GM19023 (cell line): Measurements from ENCODE around the gene ANO9.
"Not testable (repeated sequence)": the region's sequence is repeated elsewhere in the genome, so short reads cannot be mapped to it uniquely, and the experiment has no call there.

Experiments used
- ATAC-seq: cut with Tn5 transposase; IDR thresholded peaks from one replicate; pipeline ENCODE4 v1.9.1; 2021; ENCODE audit warnings: mild to moderate bottlenecking, moderate library complexity; ENCODE audit not compliant: unreplicated experiment

ANO9 gene

DNA sequence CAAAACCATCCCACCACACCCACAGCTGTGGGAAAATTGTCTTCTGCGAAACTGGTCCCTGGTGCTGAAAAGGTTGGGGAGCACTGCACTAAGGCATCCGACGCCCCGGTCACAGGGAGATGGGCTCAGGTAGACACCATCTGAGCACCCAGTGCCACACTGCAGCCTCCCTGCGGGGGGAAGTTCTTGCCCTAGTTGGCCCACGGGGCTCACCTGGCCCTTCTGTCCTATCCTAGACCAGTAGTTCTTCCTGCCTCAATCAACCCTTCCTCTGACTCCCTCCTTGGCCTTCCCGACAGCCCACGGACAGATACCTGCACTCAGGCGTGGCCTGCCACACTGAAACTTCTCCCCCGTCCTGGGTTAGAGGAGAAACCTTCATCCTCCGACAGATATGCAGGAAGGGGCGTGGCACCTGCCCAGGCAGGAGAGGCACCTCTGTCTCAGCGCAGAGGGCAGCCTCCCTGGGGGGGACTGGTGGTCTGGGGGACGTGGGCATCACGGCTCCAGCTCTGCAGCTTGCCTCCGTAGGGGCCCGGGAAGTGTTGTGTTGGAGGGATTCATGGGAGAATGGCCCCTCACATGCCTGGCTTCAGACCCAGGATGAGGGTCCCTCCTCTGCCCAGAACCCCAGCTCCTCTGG, 4.5 kb downstream of the ANO9 start:
- no peak for ATAC-seq

DNA sequence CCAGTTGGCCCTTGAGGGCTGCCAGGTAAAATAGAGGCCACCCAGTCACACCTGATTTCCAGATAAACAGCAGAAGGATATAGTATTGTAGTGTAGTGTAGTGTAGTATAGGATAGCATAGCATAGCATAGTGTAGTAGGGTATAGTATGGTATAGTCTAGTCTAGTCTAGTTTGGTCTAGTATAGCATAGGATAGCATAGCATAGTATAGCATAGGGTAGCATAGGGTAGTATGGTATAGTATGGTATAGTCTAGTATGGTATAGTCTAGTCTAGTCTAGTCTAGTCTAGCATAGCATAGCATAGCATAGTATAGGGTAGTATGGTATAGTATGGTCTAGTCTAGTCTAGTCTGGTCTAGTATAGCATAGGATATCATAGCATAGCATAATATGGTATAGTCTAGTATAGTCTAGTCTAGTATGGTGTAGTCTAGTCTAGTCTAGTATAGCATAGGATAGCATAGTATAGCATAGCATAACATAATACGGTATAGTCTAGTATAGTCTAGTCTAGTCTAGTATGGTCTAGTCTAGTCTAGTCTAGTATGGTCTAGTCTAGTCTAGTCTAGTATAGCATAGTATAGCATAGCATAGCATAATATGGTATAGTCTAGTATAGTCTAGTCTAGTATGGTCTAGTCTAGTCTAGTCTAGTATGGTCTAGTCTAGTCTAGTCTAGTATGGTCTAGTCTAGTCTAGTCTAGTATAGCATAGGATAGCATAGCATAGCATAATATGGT, 6.6 kb downstream of the ANO9 start:
- ATAC-seq, result not testable (repeated sequence)

DNA sequence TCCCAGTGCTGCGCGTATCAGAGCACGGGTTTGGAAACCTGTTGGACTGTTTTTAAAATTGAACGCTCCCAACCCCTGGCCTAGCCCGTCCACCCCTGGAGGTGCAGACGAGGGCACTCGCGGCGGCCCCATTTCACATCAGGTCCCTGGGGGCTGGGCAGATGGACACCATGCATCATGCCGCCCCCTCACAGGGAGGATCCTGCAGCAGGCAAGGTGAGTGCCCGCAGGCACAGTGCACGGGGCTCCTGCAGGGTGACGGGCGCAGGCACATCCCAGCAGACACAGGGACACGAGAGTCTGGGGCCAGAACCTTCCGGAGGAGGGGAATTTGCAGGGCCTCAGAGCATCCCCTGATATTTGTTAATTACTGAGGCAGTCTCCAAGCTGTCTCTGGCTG, 7.3 kb downstream of the ANO9 start:
- ATAC-seq, result no peak

DNA sequence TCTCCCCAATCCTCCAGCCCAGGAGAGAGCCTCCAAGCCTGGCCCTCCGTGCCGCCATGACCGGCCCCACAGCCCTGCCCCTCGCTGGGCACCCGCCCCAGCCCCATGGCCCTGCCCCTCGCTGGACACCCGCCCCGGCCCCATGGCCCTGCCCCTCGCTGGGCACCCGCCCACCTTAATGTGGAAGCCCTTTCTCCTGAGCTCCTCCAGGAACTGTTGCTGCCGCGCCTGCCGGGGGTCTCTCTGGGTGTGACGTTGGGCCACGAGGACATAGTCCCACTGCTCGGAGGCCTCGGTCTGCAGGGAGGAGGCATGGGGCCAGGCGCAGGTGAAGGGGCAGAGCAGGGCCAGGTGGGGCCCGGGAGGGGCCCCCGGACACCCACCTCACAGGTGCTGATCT, 8.2 kb downstream of the ANO9 start:
- ATAC-seq, result no peak

DNA sequence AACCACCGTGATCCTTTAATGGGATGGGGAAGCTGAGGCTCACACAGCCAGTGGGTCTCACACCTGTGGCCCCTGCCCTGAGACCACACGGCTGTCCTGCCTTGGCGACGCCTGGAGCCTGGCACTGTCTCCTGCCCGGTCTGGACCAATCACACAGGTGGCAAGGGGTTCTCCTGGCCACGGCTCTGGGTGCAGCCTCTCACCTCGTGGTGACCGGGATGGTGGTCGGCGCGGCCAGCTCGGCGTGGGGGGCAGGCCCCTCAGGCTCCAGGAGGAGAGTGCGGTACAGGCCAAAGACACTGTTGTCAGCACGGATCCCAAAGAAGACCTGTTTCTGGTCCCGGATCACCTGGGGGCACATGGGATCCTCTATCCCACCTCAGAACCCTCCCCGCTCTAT, 8.7 kb downstream of the ANO9 start:
- no peak for ATAC-seq

DNA sequence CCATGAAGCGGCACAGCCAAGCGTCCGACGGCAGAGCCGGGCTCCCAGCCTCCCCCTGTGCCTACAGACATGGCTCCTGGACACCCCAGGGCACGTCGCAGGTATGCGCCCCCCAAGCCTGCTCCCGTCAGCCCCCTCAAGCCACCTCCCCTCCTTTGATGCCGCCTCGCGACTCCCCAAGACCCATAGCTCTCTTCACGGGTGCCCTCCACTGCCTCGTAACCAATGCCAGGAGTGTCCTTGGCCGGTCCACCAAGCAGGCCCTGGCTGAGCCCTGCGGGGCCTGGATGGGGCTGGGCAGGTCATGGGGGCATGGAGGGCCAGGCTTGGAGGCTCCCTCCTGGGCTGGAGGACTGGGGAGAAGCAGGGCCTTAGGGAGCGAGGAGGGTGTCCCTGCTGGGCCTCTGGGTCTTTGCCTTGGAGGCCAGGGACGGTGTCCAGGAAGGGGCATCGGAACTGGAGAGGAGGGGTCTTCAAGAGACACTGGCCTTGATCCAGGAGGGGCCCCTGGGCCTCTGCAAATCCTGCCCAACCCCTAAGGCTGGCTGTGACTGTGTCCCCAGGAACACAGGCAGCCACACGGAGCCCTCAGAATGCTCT, 9.2 kb downstream of the ANO9 start:
- no peak for ATAC-seq

DNA sequence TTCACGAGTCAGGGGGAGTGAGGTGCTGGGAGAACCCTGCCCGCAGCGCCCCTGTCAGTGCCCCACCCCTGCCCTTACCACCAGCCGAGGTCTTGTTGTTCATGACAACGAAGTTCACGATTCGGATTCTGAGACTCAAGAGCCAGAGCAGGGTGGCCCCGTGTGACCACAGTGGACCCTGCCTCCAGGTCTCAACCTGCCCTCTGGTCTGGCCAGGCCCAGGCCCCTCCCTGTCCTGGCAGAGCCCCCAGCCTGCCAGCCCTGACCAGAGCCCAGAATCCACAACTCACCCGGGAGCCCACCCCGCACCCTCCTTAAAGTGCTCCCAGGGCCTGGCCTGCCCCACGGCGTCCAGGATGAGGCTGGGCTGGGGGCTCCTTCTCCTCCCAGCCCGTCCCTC, 9.9 kb downstream of the ANO9 start:
- no peak for ATAC-seq

DNA sequence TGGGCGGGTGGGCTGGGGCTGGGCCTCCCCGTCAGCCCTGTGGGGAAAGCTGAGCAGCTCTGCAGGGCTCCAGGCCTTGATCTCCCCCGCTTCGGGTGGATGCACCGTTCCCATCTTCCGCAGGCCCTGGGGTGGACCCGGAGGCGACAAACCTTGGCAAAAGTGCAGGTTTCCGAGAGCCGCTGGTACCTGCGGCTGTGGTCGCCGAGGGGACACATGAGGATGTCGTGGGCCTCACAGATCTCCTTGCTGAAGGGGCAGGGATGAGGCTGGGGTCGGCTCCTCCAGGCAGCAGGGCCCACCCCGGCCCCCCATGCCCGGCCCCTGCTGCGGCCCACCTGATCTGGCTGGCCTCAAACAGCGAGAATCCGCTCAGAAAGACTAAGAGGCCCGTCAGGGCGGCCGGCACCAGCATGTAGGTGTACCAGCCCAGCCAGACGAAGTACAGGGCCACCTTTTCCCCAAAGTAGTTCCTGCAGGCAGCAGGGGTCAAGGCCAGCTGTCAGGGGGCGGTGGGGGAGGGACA, 11.8 kb downstream of the ANO9 start:
- ATAC-seq, result no peak

DNA sequence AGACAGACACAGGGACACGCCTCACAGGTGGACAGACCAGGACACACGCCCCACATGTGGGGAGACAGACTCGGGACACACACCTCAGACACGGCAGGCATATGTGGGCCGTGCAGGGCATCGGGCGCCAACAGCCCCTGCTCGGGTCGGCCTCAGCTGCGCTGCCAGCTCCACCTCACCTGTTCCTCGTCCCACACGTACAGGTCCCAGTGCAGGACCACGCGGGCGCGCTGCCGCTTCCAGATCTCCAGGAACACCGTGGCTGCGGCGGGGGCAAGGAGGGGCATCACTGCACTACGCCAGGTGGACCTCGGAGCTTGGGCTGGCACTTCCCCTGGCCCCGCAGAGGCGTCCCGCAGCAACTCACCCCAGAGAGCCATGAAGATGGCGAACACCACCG, 12.4 kb downstream of the ANO9 start:
- no peak for ATAC-seq

DNA sequence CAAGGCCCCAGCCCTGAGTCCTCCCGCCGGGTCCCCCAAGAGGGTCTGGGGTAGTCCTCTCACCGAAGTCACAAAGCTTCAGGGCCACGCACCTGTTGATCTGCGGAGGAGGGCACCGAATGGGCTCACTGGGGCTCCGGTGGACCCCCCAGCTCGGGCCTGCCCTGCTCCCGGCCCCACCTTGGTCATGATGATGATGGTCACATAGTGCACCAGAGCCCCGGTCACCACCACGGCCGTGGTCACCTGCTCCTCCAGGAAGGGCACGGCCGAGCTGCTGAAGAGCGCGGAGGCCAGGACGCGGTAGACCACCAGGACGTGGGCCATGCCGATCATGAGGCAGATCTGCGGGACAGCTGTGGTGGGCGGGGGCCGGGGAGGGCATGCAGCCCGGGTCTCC, 13.5 kb downstream of the ANO9 start:
- ATAC-seq, result no peak

DNA sequence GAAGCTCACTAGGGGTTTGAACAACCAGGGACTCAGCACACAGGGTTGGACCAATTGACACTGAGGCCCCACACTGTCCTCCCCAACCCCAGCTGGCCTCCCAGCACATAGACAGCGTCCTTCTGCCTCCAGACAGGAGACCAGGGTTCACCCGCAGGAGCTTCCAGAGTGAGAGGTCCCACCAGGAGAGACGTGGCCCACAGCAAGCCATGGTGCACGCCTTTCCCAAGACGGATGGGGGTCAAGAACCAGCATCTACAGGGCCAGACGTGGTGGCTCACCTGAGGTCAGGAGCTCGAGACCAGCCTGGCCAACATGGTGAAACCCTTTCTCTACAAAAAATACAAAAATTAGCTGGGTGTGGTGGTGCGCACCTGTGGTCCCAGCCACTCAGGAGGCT, 15.0 kb downstream of the ANO9 start:
- no peak for ATAC-seq

DNA sequence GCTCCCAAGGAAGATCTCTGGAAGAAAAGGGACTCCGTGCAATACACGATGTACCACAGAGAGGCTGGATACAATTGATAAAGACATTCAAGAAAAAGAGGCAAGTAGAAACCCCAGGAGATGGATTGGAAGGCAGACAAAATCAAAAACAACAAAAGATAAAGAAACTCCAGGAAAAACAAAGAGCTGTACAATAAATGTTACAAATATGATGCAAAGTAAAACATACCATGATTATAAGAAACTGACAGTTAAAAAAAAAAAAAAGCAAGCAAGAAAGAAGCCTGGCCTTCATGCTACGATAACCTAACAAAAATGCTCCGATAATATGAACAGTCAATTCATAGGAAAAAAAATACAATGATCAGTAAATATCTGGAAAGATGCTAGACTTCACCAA, 16.5 kb downstream of the ANO9 start:
- no peak for ATAC-seq

DNA sequence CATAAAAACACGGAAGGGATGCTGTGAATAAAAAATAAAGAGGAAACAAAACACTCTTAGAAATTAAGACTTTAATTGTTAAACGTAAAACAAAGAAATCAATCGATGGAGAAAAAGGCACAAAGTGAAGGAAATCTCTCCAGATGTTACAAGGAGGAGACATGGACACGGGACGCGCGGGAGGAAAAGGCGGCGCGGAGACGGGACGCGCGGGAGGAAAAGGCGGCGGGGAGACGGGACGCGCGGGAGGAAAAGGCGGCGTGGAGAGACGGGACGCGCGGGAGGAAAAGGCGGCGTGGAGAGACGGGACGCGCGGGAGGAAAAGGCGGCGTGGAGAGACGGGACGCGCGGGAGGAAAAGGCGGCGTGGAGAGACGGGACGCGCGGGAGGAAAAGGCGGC, 17.0 kb downstream of the ANO9 start:
- not testable (repeated sequence) for ATAC-seq

DNA sequence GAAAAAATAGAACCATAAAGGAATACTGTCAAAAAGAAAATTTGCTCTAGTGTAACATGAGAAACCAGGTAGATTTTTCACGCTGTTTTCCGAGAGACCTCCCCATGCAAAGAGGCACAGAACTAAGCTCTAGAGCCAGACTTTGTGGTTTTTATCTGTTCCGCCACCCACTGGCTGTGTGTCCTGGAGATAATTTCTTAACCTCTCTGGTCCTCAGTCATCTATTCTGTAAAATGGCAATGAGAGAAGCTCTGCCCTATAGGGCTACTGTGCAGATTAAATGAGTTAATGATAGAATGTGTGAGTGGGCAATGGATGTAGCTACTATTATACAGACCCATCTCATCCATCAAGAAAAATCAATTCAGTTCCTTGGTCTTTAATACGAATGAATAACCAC, 17.6 kb downstream of the ANO9 start:
- ATAC-seq, result no peak

DNA sequence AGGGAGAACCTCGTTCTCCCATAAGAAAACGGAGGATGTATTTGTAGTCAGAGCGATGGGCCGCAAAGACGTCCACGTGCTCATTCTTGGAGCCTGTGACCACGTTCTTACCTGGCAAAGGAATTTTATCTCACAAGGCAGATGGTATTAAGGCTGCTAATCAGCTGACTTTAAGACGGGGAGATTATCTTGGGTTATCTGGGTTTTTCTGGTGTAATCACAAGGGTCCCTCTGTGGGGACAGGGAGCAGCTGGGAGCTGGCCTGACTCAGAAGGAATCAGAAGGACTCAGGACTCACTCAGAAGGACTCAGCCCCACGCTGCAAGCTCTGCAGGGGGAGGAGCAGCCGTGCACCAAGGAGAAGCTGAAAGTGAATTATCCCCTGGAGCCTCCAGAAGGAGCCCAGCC, 19.6 kb downstream of the ANO9 start:
- no peak for ATAC-seq

DNA sequence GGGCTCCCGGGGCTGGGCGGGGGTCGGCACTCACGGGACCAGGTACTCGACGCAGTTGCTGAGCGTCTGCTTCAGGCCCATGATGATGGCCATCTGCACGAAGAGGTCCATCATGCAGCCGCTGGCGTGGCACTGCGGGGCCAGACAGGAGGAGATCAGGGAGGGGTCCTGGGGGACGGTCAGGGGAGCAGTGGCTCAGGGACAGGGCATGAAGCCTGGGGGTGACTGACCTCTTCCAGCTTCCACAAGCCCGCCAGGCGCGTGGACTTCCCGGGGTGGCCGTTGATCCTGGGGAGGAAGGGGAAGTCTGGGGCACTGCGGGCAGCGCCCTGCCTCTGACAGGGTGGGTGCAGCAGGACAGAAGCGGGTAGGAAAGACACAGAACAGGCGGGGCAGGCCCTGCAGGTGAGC, 20.9 kb downstream of the ANO9 start:
- no peak for ATAC-seq

DNA sequence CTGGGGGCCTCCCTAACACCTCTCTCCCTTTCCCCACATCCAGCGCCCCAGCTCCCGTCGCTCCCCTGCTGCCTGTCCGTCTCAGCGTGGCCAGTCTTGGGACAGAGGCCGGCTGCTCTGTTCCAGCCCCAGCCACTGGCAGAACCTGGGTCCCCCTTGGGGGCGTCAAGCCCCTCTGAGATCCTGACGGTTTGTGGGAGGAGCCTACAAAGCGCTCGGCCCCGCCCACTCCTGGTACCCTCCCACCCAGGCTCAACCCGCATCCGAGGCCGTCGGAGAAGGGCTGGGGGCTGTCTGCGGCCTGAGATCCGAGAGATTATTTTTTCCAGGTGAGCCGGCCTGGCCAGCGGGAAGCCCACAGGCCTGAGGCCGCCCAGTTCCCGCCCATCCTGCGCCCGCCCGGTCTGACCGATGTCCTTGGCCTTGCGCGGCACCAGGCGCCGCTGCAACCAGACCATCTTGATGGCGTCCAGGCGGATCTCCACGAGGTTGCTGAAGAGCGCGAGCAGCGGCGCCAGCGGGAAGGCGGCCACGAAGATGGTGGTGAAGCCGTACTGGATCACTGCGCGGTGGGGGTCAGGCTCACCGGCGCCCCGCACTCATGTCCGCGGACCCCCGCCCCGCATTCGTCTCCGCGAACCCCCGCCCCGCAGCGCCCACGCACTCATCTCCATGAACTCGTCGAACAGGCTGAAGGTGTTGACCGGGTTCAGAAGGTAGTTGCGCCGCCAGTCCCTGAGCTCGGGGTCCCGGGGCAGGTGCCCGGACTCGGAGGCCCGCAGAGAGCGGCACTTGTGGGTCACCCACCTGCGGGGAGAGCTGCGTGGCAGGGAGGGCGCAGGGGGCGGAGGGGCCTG, 21.5 kb downstream of the ANO9 start:
- ATAC-seq, result no peak

DNA sequence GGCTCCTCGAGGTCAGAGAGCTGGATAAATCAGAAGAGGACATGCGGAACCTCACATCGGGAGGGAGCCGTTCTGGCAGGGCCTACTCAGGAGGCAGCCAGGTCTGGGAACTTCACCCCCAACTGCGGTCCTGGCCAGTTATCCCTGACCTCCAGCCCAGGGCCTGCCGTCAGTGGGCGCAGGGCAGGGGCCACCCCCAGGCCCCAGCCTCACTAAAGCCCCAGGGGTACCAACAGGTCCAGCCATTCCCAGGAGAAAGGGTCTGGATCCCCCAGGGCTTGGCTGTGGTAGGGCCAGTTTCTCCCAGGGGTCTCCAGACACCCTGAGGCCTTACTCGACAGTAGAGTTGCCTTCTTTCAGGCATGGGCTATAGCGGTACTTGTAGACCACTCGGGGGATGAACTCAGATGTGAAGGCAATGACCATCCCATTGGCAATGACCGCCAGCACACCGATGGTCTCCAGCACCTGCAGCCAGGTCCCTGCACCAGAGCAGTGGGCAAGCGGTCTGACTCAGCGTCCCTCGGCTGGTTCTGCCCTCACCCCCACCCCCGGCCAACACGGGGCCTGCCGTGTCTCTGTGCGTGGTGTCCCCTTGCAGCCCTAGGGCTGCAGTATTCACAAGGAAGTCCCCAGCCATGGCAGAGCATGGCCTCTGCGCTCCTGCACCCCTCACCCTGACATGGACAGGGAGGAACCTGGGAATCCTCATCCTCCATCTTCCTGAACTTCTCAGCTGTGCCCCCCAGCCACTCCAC, 22.4 kb downstream of the ANO9 start:
- ATAC-seq, result no peak

DNA sequence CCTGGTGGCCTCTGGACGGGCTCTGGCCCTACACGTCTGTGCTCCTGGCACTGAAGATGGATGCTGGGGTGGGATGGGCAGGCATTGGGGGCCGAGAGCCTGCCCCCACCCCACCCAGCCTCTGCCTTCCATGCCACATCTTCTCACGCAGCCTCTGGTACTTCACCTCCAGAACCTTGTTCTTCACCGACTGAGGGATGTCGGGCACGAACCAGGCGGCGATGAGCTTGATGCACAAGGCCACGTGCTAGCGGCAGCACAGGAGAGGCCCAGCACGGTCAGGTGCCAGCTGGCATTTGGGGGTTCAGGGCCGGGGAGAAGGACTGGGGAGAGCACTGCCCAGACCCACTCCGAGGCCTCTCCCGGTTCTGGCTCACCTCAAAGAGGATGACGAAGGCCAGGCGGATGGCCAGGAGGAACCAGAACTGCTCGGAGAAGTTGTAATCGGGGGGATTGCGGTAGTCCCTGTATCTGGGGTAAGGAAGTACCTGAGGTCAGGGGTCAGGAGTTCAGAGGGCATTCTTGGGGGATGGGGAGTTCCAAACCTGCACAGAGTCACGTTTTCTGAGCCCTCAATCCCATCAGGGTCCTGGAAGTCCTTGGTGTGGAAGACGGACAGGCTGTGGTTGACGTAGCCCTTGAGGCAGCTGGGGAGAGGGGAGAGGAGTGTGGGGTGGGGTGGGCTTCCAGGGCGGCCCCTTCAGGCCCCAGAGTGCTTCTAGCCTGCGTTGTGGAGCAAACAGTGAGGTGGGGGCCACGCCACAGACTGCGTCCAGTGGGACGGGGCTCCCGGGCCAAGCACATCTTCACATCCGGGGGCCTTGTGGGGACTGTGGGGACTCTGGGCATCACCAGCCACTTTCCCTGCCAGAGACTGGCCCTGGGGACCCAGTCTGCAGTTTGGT, 23.2 kb downstream of the ANO9 start:
- ATAC-seq, result no peak
